RPMI8226 (cell line): Measurements from ENCODE around the gene ATAD3A.

ENCODE experiments used
- DNase-seq: peaks from one replicate; pipeline ENCODE4 v3.0.0-alpha.2; 2015

Gene ATAD3A

DNA sequence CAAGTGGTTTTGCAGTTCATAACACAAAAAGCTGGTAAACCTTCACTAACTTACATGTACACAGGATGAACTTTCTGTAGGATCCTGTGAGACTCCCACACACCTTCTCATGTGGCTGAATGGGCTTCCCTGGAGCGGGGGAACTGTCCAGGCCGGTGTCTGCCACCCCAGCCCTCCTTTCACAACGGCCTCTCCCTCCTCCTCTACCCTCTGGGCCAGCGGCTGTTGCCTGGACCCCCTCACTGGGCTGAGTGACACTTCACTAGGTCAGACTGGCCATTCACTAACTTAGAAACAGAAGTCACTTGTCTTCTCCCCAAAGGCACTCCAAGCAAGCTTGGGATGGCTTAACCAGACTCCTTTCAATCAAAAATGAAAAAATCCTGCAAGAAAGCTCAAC, 46.6 kb downstream of the ATAD3A start:
- DNase-seq: no peak

DNA sequence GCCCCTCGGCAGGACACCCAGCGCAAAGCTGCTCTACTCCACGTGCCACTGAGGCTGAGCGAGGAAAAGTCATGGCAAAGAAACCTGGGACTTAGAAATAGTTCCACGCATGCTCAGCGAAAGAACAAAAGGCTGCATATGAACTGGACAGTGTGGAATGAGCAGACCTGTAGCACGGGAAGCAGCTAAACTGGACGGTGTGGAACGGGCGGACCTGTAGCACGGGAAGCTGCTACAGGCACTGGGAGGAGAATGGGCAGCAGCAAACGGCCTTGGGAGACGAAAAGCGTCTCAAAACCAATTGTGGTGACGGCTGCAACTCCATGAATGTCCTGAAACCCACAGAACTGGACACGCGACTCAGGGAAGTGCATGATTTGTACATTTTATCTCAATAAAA, 47.1 kb downstream of the ATAD3A start:
- DNase-seq: no peak

DNA sequence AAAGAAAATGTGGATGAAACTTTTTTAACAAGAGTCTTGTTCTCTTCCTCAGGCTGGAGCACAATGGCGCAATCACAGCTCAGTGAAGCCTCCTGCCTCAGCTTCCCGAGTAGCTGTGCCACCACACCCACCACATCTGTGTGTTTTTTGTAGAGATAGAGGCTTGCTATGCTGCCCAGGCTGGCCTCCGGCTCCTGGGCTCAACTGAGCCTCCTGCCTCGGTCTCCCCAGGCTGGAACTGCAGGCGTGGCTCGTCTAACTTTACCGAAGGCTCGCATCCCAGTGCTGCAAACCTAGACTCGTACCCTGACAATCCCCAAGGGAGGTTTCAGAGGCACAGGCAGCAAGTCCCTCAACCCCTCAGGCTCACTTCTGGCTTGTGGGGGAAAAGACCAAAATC, 48.2 kb downstream of the ATAD3A start:
- DNase-seq: no peak

DNA sequence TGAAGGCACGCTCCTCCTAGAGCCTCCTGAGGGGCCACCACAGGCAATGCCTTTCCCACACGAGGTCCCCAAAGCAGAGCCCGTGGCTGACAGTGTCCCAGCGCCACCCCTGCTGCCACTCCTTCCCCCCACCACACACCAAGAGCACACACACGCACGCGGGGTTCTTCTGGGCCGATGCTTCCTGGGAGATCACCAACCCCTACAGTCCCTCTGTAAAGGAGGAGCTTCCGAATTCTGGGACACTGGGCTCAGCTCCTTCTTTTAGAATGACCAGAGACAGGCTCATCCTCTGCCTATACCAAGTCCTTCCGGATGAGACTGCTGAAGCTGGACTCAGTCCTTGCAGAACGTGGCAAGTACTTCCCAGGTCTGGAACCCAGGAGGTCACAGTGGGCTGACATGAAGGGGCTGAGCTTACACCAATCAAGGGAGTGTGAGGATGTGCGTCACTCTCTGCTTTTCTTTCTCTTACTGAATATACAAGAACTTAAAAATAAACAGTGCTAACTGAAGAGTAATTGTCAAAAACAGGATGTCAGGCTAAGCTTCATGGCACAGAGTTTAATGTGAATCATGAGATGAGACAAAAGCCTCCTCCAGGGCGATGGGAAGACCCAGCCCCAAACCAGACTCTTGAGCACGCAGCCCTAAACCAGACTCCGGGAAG, 50.0 kb downstream of the ATAD3A start:
- DNase-seq: no peak

DNA sequence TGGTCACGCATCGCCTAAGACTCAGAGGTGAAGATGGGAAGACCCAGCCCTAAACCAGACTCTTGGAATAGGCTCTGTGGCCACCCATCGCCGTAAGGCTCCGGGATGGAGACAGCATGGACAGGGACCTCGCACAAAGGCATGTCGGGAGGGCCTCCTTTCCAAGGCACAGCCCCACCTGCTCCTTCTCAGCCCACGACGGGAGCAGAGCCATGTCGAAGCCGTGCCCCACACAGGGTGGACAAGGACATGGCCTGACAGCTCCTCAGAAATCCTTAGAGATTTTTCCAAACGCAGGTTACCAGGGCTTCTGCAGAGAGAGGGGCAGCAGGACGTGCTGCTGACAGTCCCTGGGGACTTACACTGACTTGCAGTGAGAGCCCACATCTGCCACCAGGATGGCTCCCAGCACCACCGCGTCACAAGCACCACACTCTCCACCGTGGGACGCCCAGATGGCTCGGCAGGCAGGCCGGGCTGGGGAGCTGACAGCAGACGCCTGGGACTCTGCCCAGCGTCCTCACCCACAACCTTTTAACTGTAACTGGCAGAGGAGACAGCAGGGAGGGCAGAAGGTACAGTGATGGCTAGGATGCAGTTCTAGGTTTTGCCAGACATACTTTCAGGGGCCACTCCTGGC, 50.7 kb downstream of the ATAD3A start:
- DNase-seq: no peak

DNA sequence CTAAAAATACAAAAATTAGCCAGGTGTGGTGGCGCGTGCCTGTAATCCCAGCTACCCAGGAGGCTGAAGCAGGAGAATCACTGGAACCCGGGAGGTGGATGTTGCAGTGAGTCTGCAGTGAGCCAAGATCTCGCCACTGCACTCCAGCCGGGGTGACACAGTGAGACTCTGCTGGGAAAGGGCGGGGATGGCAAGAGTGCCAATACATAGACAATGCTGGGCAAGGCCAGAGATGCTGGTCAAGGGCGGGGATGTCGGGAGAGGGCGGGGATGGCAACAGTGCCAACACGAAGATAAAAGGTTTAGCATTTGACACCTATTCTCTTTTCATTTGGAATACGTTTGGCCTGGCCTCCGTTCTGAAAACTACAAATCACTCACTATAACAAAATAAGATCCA, 51.7 kb downstream of the ATAD3A start:
- DNase-seq: no peak

DNA sequence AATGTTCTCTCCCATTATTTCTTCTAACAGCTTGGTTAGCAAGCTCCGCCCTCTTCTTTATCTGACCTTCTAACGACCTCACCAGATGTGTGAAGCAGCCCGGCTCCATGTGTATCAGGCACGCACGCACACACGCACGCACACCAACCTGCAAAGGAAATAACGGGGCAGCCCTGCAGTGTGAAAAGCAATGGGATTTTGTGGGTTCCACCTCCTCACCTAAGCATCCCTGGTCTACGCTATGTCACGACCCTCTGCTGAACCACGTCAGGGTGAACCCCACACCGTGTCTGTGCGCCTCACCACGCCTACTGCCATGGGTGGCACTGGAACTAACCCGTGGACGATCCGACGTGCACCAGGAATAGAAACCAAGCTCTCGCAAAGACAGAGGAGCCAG, 52.3 kb downstream of the ATAD3A start:
- DNase-seq: no peak

DNA sequence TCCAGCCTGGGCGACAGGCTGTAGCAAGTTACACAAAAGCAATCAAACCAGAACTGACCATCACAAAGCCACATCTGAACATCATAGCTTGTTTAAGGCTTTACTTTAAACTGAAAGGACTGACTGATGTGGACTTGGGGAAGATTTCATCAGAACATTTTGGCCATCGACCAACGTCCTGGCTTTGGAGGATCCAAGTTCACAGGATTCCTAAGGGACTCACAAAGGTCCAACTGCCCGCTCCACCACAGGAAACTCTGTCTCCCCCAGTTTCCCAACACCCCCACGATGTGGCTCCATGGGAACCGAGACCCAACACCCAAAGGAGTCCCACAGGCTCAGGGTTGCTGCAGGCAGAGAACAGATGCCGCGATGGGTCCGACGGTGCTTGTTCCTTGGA, 53.4 kb downstream of the ATAD3A start:
- no peak for DNase-seq

DNA sequence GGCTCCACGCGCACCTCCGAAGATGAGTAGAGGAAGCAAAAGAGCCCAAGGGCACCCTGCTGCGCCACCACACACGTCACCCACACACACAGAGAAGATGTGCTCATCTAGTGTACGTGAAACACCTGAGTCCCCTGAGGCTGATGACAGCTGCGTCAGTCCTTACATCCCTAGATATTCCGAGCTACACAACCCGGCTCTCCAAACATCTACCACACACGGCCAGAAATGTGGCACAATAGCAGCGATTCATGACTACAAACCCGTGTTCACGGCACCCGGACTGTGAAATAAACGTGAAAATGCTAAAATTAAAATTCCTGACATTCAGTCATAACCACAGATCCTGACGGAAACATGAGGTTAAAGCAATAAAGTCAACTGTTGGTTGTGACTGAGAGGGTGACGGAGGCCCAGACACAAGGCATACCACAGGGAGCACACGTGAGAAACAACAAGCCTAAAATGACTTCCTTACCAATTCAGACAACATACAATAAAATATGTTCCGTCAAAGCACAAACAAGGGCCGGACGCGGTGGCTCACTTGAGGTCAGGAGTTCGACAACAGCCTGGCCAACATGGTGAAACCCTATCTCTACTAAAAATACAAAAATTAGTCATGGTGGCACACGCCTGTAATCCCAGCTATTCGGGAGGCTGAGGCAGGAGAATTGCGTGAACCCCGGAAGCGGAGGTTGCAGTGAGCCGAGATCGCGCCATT, 55.4 kb downstream of the ATAD3A start:
- no peak for DNase-seq

DNA sequence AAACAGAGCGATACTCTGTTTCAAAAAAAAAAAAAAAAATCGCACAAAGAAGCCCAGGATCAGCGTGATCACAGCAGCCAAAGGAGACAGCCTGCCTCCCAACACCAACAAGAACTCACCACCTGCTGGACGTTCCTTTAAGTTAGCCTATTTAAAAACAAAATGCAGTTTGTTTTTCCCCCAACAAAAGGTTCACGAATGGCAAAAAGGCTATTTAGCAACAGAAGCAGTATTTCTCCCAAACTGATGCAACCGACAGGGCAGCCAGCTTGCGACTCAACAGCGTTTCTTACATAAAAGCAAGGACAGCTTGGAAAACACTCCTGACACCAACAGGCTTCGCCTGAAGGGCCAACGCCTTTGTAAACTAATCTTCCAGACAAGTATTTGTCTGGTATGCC, 55.9 kb downstream of the ATAD3A start:
- no peak for DNase-seq

DNA sequence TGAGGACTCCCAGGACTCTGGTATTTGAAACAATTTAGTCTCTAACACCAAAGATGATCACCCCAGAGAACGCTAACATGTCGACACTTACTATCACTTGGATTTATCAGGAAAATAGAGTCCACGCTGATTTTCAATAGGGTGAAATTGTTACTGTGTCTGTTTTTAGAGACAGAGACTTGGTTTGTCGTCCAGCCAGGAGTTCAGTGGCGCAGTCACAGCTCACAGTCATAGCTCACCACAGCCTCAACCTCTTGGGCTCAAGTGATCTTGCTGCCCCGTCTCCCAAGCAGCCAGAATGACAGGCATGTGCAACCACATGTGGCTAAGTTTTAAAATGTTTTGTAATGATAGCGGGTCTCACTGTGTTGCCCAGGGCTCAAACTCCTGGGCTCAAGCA, 57.4 kb downstream of the ATAD3A start:
- DNase-seq: no peak

DNA sequence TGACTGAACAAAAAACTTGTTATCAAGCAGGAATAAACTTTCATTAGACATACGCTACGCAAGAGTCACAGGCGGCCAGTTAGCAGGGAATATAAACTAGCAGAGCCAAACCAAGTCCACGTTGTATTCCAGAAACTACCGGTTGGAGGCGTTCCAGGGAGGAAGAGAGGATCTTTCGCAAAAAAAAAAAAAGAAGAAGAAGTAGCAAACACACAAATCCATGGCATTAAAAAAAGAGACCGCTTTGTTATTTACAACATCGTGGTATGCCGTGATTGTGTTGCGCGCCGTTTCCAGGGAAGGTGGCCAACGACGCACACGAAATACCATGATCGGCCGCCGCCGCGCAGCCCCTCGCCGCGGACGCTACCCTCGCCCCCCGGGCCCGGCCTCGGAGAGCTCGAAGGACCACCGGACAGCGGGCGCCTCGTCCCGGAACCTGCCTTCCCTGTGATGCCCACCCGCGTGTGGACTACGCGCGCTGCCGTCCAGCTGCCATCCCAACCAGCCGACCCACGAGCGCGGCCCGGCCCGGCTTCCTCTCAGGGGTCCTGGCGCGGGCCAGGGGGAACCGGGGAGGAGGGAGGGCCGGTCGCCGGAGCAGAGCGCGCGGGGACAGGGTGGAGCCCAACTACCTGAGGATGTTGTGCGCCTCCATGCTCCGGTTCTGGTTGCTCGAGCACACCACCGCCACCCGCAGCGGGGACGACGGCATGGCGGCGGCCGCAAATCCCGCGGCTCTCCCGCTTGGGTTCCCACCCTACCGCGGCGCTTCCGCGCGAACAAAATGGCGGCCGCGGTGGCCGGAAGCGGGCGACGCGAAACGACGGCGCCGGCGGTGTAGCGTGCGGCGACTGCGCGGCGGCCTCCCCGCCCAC, 62.1 kb downstream of the ATAD3A start:
- peak; percentile 82 for DNase-seq

DNA sequence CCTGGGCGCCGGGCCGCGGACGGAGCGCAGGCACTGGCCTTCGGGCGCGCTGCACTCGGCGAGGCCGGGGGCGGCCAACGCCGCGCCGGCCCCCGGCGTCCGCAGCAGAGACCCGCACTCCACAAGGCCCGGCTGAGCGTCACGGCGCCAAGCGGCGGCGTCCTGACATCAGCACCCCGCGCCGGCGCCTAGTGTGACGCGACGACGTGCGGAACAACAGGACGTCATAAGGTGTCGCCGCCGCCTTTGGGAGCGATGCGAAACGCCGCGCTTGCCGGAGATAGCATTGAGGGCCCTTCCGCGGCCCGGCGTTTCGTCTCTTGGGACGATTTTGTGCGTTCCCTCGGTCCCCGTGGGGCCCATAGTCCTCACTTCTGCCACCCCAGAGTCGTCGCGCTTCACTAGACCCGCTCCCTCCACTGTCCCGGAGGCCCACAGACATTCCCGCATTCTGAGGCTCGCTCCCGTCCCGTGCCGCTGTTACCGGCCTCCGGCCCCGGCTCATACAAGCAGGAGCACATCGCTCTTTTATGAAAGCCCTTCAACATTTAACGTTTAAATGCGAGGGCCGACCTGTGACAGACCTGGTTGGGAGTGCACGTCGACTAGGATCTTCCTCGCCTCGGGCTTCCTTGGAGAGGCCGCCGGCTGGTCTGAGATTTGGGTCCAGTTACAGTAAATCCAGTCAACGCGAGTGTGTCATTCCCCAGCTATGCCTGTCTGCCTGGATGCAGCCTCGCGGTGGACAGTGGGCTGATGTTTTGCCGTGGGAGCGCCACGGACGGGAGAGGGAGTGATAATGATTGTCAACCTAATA, 63.0 kb downstream of the ATAD3A start, which contains the start of gene SSU72:
SSU72 (minus strand) TSS at position 143 of the 817 bp plus-strand sequence. CDS start 306 bp downstream, outside the sequence.
- DNase-seq: peak; percentile 98

DNA sequence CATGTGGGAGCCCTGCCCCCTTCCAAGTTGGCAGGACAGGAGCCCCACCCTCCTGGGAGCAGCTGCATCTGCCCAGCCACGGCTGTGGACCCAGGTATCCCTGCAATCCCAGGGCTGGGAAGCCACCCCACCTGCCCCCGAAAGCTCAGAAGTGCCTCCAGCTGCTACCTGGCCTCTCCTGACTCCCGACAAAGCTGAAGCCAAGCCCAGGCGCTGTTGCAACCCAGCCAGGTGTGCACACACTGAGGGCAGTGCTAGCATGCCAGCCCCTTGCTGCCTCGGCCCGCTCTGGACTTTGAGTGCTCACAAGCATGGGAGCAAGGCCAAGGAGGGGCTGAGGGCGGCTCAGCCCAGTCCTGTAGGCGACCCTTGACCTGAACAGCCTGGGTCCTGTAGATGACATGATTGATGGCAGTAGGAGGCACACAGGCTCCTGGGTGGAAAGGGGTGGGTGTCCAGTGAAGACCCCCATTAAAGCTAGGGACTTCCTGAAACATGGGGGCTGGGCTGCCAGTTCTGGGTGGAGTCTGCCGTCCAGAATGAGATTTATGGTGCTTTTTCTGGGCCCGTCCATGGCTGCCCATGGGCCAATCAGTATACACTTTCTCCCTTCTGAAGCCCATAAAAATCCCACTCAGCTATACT, 65.5 kb downstream of the ATAD3A start:
- no peak for DNase-seq

DNA sequence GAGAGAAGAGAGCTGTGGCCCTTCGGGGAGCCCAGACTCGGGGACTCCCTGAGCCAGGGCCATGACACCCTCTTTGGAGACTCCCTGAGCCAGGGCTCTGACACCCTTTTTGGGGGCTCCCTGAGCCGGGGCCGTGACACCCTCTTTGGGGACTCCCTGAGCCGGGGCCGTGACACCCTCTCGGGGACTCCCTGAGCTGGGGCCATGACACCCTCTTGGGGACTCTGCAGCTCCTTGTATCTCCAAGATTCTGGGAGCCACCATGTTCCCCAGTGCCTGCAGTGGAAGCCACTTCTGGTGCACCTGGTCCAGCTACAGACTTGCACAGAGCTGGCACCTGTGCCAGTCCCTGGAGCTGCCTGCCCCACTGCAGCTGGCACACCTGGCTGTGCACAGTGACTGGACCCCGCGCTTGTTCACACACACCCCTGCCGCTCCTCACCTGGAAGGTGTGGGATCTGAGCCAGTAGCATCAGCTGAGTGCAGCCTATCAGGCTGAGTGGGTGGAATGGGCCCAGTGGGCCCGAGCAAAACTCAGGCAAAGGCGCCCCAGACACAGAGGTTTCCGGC, 66.5 kb downstream of the ATAD3A start:
- peak; percentile 74 for DNase-seq

DNA sequence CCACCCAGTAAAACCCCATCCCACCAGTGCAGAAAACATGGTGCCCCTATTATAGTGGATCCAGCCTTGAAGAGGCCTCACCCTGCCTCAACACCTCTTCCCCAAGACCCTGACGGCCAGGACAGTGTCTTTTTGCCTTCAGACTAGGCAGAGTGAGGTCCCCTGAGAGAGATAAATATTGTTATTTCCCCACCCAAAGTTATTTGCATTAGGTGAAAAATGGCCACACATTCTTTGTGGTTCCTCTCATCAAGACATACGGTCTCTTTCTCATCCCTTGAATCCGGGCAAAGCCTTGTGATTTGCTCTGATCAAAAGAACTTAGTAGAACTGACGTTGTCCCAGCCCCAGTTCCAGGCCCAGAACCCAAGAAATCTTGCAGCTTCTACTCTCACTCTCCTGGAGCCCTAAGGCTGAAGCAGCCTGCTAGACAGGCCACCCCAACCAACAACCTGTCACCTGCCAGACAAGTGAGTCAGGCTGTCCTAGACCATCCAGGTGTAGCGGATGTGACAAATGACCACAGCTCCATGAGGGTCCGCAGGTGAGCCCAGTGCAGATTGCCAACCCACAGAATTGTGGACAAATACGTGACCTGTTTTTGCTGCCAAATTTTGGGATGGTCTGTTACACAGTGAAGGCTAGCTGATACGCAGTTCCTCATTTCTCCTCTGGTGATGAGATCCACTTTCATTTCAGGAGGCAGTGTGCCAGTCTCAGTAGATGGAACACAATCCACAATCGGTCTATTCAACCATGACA, 70.8 kb downstream of the ATAD3A start:
- DNase-seq: peak; percentile 77

DNA sequence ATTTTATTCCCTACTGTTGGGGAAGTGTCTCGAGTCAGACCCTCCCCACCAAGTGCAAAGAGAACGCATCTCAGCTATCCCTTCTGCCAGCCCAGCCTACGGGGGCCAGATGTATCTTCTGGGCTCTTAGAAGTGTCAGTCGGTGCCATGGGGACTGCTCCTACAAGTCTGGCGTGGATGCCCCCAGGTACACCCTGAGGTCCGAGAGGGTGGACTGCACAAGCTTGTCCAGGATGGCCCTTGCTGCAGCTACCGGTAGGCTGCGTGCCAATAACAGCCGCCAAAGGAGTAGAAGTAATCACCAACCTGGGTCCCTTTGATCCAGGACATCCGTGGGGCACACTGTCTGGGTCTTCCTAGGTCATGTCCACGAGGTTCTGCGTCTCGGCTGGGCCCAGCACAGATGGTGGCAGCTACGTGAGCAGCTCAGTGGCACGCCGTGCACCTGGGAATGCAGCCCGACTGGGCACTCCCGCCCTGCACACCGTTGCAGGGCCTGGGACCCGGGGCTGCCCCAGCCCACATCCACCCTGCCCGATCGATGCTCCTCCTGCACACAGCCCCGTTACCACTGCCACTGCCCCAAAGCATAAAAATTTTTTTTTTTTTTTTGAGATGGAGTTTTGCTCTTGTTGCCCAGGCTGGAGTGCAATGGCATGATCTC, 71.5 kb downstream of the ATAD3A start:
- no peak for DNase-seq
